Activated T-cell treated with anti-CD3 and anti-CD28 coated beads, Interleukin-2, amount 50 U/mL, for 4 hours (primary cell): ENCODE data around the gene MAGI1. TPM values are rescaled to one million over a fixed set of nuclear protein-coding genes. Genes with fewer than 3 reads are reported as not detected.
"Not testable (repeated sequence)": the region's sequence is repeated elsewhere in the genome, so short reads cannot be mapped to it uniquely, and the experiment has no call there.

ENCODE experiments used
- ATAC-seq, 2 donors: fragments of 200-7000 bp; cut with Tn5 transposase; one replicate each; pipeline ENCODE4 v1.10.0; 2021
- DNase-seq: peaks from one replicate; pipeline ENCODE4 v3.0.0-alpha.2; 2020
- H3K27me3 Mint-ChIP-seq: one replicate; pipeline ENCODE4 v1.8.0; 2021; ENCODE audit warnings: low read depth, mixed read lengths
- H3K36me3 Mint-ChIP-seq: one replicate; pipeline ENCODE4 v1.8.0; 2022; ENCODE audit warnings: mixed read lengths; ENCODE audit not compliant: insufficient read depth
- H3K4me1 Mint-ChIP-seq: one replicate; pipeline ENCODE4 v1.8.0; 2021; ENCODE audit warnings: low read depth, mixed read lengths
- H3K4me3 Mint-ChIP-seq: one replicate; pipeline ENCODE4 v1.8.0; 2021; ENCODE audit warnings: mild to moderate bottlenecking, moderate library complexity, mixed read lengths
- H3K9me3 Mint-ChIP-seq: one replicate; pipeline ENCODE4 v1.8.0; 2021; ENCODE audit warnings: mixed read lengths
- total RNA-seq, 3 donors: library from RNA; stranded (reverse); gene quantifications; one replicate each; pipeline ENCODE4 v1.2.1, GENCODE V29; 2021

Gene MAGI1
- total RNA-seq, 3 donors from 2014 or later, result 0.45 to 0.76 (median 0.46) TPM

DNA sequence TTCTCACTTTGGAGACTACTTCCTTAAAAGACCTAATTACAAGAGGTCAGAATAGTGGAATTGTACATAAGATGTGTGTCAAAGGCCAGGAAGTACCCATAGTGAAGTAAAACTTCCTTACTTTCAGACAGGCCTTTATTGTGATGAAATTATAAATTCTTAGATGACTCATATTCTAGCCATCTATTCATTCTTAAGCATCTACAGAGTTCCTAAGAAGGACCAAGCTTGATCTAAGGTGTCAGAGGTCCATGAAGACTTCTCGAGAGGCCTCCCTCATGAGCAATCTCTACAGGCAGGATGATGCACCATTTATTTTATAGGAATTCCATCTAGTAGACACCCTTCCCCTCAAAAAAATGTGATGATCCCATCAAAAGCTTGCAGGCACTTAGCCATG is 493.3 kb downstream of the MAGI1 start:
- ATAC-seq (no peak), DNase-seq (no peak)
- Mint-ChIP-seq H3K36me3 (no peaks in the 10 kb centered on the region), H3K27me3 (peaks cover 13% of the 10 kb centered on the region), H3K4me3 (no peak overlapping the region), H3K4me1 (no peaks in the 10 kb centered on the region), H3K9me3 (no peaks in the 10 kb centered on the region)

GRCh38 chr3:65543391-65543790 is 495.3 kb downstream of the MAGI1 start:
- not testable (repeated sequence) for ATAC-seq, DNase-seq, H3K4me1 Mint-ChIP-seq, H3K36me3 Mint-ChIP-seq, H3K27me3 Mint-ChIP-seq, H3K4me3 Mint-ChIP-seq, H3K9me3 Mint-ChIP-seq

GRCh38 chr3:65540666-65541065 is 498.1 kb downstream of the MAGI1 start:
- ATAC-seq (no peak), DNase-seq (no peak)
- no peaks in the 10 kb centered on the region for H3K36me3 Mint-ChIP-seq
- no peak overlapping the region for H3K4me3 Mint-ChIP-seq
- no peaks in the 10 kb centered on the region for H3K27me3 Mint-ChIP-seq
- H3K4me1 Mint-ChIP-seq, result no peaks in the 10 kb centered on the region
- H3K9me3 Mint-ChIP-seq, result no peaks in the 10 kb centered on the region

DNA sequence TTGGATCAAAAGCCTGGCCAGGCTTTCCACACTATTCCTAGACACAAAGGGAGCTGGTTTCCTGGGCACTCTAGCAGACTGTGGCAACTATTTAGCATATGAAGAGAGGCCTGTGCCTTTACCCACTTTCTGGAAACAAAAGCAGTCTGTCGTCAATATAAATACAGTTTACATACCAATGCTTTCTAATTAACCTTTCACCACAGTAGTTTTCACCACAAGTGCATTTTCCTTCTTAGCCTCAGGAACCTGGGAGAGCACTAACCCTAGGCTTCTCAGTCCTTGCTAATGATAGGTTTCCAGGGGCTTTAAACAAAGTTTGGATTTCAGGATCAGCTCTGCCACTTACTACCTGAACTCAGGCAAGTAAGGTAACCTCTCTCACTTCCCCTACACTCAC is 499.1 kb downstream of the MAGI1 start:
- ATAC-seq (no peak), DNase-seq (no peak)
- Mint-ChIP-seq H3K4me1 (no peaks in the 10 kb centered on the region), H3K4me3 (no peak overlapping the region), H3K9me3 (no peaks in the 10 kb centered on the region), H3K27me3 (no peaks in the 10 kb centered on the region), H3K36me3 (no peaks in the 10 kb centered on the region)

DNA sequence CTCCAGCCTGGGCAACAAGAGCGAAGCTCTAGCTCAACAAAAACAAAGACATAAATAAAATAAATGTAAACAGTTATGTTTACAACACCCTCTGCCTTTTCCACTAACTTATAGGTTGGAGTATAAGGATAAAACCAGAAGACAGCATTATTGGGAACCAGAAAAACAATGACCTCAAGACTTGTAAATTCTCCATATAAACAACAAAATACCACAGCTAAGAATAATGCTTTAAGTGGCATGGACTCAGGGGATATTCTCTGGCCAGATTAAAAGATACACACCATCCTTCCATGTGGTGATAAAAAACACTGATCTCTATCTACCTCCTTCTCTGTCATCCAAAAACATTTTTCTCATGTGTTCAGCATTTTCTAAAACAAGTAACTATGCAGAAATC is 500.6 kb downstream of the MAGI1 start:
- H3K9me3 Mint-ChIP-seq, result no peaks in the 10 kb centered on the region
- no peaks in the 10 kb centered on the region for H3K4me1 Mint-ChIP-seq
- H3K4me3 Mint-ChIP-seq, result no peak overlapping the region
- no peaks in the 10 kb centered on the region for H3K36me3 Mint-ChIP-seq
- no peak for ATAC-seq
- DNase-seq, result no peak
- no peaks in the 10 kb centered on the region for H3K27me3 Mint-ChIP-seq

DNA sequence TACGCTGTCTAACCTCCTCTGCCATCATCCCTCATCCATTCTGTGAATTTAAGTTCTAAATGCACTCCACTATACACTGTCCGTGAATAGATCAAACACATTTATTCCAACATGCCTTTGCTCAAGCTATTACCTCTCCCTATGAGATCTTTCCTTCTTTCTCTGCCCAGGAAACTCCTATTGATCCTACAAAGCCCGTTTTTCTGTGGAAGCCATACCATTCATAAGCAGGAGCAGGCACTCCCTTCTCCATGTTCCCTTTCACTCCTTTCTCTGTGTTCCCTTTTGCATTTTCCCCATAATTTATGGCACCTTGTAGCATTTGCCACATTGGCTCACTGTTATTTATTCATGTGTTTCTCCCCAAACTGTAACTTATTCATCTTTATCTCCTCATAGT is 501.6 kb downstream of the MAGI1 start:
- H3K9me3 Mint-ChIP-seq, result no peaks in the 10 kb centered on the region
- DNase-seq, result no peak

DNA sequence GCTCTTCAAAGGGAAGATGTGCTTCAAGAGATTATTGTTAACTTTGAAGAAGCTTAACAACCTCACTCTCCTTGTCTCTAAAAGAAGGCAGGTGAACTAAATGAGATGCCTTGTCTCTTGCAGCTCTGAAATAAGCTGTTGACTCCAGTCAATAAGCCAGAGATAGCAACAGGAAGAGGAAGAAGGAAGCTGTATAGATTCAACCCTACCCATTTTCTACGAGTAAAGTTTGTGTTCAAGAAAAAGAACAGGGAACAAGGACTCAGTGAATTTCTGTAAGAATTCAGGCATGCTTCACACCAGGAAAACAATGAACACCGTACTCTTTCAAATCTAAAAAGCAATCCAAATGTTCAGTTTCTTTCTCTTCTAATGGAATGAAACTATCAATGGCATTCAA is 503.5 kb downstream of the MAGI1 start:
- no peak for ATAC-seq
- Mint-ChIP-seq H3K4me1 (no peaks in the 10 kb centered on the region), H3K27me3 (no peaks in the 10 kb centered on the region), H3K36me3 (no peaks in the 10 kb centered on the region), H3K9me3 (no peaks in the 10 kb centered on the region), H3K4me3 (no peak overlapping the region)
- DNase-seq, result no peak

More for the DNA sequence above, 501.6 kb downstream of the MAGI1 start:
- ATAC-seq, result no peak
- Mint-ChIP-seq H3K27me3 (no peaks in the 10 kb centered on the region), H3K36me3 (no peaks in the 10 kb centered on the region), H3K4me3 (no peak overlapping the region), H3K4me1 (no peaks in the 10 kb centered on the region)

- Mint-ChIP-seq H3K9me3 (no peaks in the 10 kb centered on the region), H3K27me3 (no peaks in the 10 kb centered on the region), H3K4me3 (no peak overlapping the region), H3K4me1 (no peaks in the 10 kb centered on the region), H3K36me3 (no peaks in the 10 kb centered on the region)
- ATAC-seq (no peak), DNase-seq (no peak)
Measured at GRCh38 chr3:65534805-65535204, 503.9 kb downstream of the MAGI1 start.

DNA sequence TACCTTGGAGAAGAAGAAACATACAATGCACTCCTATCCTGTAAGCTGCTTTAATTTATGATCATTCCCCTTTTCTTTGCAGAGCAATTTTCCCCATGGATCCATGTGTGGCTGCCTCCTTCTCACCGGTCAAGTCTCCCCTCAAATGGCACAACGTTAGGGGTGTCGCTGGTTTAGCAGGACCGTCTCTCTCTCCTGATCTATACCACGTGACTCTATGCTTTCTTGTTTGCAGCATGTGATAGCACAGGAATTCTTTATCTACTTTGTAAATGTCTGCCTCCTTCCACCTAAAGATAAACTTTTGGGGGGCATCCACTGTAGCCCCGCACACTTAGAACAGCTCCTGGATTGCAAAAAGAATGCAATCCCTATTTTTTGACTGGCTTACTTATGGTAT is 506.0 kb downstream of the MAGI1 start:
- ATAC-seq, result no peak
- no peak for DNase-seq
- no peaks in the 10 kb centered on the region for H3K27me3 Mint-ChIP-seq
- H3K4me3 Mint-ChIP-seq, result no peak overlapping the region
- H3K9me3 Mint-ChIP-seq, result peaks cover 3% of the 10 kb centered on the region
- no peaks in the 10 kb centered on the region for H3K36me3 Mint-ChIP-seq
- H3K4me1 Mint-ChIP-seq, result no peaks in the 10 kb centered on the region

DNA sequence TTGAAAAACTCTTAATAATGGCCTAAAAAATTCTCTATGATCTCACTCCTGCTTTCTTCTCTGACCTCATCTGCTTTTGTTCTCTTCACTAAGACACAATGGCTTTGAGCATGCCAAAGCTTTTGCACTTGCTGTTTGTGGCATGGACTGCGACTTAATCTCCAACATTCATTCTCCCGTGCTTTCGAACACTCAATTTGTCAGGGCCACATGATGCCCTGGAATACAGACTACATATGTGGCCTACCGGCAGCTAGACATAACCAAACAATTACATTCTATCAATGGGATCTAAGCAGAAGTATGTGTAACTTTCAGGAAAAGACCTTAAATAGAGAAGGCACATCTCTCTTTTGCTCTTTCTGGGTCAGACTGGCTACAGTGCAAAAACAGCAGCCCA is 506.5 kb downstream of the MAGI1 start:
- Mint-ChIP-seq H3K4me3 (no peak overlapping the region), H3K36me3 (no peaks in the 10 kb centered on the region), H3K9me3 (peaks cover 3% of the 10 kb centered on the region), H3K4me1 (no peaks in the 10 kb centered on the region), H3K27me3 (no peaks in the 10 kb centered on the region)
- no peak for DNase-seq
- no peak for ATAC-seq

DNA sequence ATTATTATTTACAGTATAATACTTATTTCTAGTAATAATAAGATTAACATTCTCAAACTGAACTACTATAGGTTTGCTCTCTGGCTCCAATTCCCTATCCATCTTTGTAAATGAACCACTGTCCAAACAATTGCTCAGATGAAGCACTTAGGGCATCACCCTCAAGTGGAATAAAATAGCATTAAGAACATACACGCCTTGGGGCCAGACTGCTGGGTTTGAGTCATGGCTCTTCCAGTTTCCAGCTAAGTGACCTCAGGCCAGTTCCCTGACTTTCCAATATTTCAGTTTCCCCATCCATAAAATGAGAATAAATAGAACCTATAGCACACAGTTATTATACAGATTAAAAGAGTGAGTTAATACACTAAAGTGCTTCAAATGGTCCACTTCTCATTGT is 507.2 kb downstream of the MAGI1 start:
- ATAC-seq (no peak), DNase-seq (no peak)
- Mint-ChIP-seq H3K27me3 (no peaks in the 10 kb centered on the region), H3K9me3 (peaks cover 3% of the 10 kb centered on the region), H3K4me3 (no peak overlapping the region), H3K36me3 (no peaks in the 10 kb centered on the region), H3K4me1 (no peaks in the 10 kb centered on the region)

GRCh38 chr3:65526656-65527055 is 512.1 kb downstream of the MAGI1 start:
- H3K27me3 Mint-ChIP-seq, result no peaks in the 10 kb centered on the region
- no peaks in the 10 kb centered on the region for H3K4me1 Mint-ChIP-seq
- H3K4me3 Mint-ChIP-seq, result no peak overlapping the region
- DNase-seq (no peak), ATAC-seq (no peak)
- H3K36me3 Mint-ChIP-seq, result no peaks in the 10 kb centered on the region
- H3K9me3 Mint-ChIP-seq, result peaks cover 3% of the 10 kb centered on the region

- Mint-ChIP-seq H3K36me3 (no peaks in the 10 kb centered on the region), H3K27me3 (no peaks in the 10 kb centered on the region), H3K4me3 (no peak overlapping the region), H3K4me1 (no peaks in the 10 kb centered on the region), H3K9me3 (peaks cover 3% of the 10 kb centered on the region)
- DNase-seq, result no peak
- no peak for ATAC-seq
Measured at GRCh38 chr3:65524584-65524983, 514.1 kb downstream of the MAGI1 start.

DNA sequence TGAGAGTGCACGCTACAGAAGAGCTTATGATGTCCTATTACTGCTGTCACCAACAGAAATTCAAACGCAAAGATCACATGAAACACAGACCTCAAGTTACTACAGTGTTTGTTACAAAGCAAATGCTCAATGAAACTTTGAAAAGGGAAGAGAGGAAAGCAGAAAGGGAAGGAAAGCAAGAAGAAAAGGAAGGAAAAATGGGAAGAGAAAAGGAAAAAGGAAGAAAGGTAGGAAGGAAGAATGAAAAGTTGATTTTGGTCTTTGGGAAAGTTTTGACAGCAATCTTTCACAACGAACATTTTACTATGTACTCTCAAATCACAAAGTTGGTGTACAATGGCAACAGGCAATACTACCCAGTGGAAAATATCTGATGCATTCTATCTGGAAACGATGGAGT is 514.8 kb downstream of the MAGI1 start:
- Mint-ChIP-seq H3K9me3 (peaks cover 3% of the 10 kb centered on the region), H3K36me3 (no peaks in the 10 kb centered on the region), H3K4me3 (no peak overlapping the region), H3K4me1 (no peaks in the 10 kb centered on the region), H3K27me3 (no peaks in the 10 kb centered on the region)
- DNase-seq, result no peak
- no peak for ATAC-seq

DNA sequence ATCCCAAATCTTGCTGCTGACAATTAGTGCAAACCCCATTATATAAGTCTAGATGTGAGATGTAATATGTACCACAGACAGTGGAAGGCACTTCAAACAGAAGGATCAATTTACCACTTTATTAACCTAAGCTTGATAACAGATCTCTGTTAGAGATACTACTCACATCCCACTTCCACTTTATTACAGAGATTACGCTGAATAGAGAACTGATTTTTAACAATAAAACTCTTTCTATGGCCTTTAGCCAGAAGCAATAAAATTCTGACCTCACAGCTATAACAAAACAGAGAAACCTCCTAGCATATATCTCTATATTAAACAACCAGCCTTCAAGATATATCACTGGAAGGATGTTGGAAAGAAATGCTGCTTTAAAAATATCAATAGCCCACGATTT is 517.7 kb downstream of the MAGI1 start:
- H3K4me3 Mint-ChIP-seq, result no peak overlapping the region
- DNase-seq (no peak), ATAC-seq (no peak)
- H3K27me3 Mint-ChIP-seq, result no peaks in the 10 kb centered on the region
- no peaks in the 10 kb centered on the region for H3K36me3 Mint-ChIP-seq
- peaks cover 5% of the 10 kb centered on the region for H3K9me3 Mint-ChIP-seq
- H3K4me1 Mint-ChIP-seq, result no peaks in the 10 kb centered on the region

GRCh38 chr3:65516998-65517397 is 521.7 kb downstream of the MAGI1 start:
- Mint-ChIP-seq H3K36me3 (no peaks in the 10 kb centered on the region), H3K4me3 (no peak overlapping the region), H3K4me1 (no peaks in the 10 kb centered on the region), H3K9me3 (peaks cover 8% of the 10 kb centered on the region), H3K27me3 (no peaks in the 10 kb centered on the region)
- DNase-seq (no peak), ATAC-seq (no peak)
